GM12878 (cell line): ENCODE measurements around the gene CLC. TPM values are rescaled to one million over a fixed set of nuclear protein-coding genes. Genes with fewer than 3 reads are reported as not detected.
A peak's percentile ranks its signal among the peaks of the same experiment; 100 is the strongest.

Experiments used
- BCL11A ChIP-seq: IDR thresholded peaks from 2 replicates; pipeline ENCODE4 v1.6.1; 2011; ENCODE audit warnings: low read depth, low read length
- BRCA1 ChIP-seq: IDR thresholded peaks from 2 replicates; pipeline ENCODE4 v1.6.1; 2011; ENCODE audit warnings: low read depth, low read length, improper control_type of control experiment
- EGR1 ChIP-seq, 2 experiments: IDR thresholded peaks; 1 replicate in 1 of 2; 2 replicates in 1 of 2; pipeline ENCODE4 v1.6.1; 2011 to 2012; ENCODE audit warnings: low read depth in 2 of 2, low read length in 2 of 2, borderline replicate concordance in 1 of 2, mild to moderate bottlenecking in 1 of 2, moderate library complexity in 1 of 2
- HCFC1 ChIP-seq: fragments of 150-350 bp; IDR thresholded peaks from 2 replicates; pipeline ENCODE4 v1.6.1; 2014; ENCODE audit warnings: low read length
- HDAC2 ChIP-seq: fragments of 200-600 bp; sonication (generic); IDR thresholded peaks from 2 replicates; pipeline ENCODE4 v1.6.1; 2017
- MEF2A ChIP-seq: IDR thresholded peaks from 2 replicates; pipeline ENCODE4 v1.6.1; 2011; ENCODE audit warnings: low read depth, mild to moderate bottlenecking, low read length, moderate library complexity; ENCODE audit not compliant: insufficient read depth
- MLLT1 ChIP-seq: fragments of 450-650 bp; IDR thresholded peaks from 2 replicates; pipeline ENCODE4 v1.6.1; 2016; ENCODE audit warnings: mild to moderate bottlenecking
- MYB ChIP-seq: fragments of 150-350 bp; IDR thresholded peaks from 2 replicates; pipeline ENCODE4 v1.6.1; 2014; ENCODE audit warnings: mild to moderate bottlenecking, low read depth, low read length, borderline replicate concordance
- NBN ChIP-seq: fragments of 450-650 bp; IDR thresholded peaks from 2 replicates; pipeline ENCODE4 v1.6.1; 2016
- NFYB ChIP-seq: IDR thresholded peaks from 2 replicates; pipeline ENCODE4 v1.6.1; 2011; ENCODE audit warnings: low read depth, mild to moderate bottlenecking, low read length, improper control_type of control experiment, moderate library complexity; ENCODE audit not compliant: insufficient read depth
- NR2C1 ChIP-seq: fragments of 450-650 bp; IDR thresholded peaks from 2 replicates; pipeline ENCODE4 v1.6.1; 2017; ENCODE audit warnings: antibody characterized with exemption, mild to moderate bottlenecking, moderate library complexity
- POLR2A ChIP-seq: IDR thresholded peaks from 2 replicates; pipeline ENCODE4 v1.6.1; 2011; ENCODE audit warnings: low read depth, mild to moderate bottlenecking, low read length
- PRDM15 ChIP-seq: fragments of 450-650 bp; formaldehyde crosslinking; IDR thresholded peaks from 2 replicates; pipeline ENCODE4 v1.4.0; 2020; ENCODE audit warnings: mild to moderate bottlenecking, moderate library complexity
- RBBP5 ChIP-seq: fragments of 200-600 bp; sonication (generic); conservative IDR thresholded peaks from 2 replicates; pipeline ENCODE4 v1.6.1; 2016
- REST ChIP-seq: IDR thresholded peaks from 2 replicates; pipeline ENCODE4 v1.6.1; 2012; ENCODE audit warnings: mild to moderate bottlenecking, low read depth, low read length
- RFX5 ChIP-seq: IDR thresholded peaks from 2 replicates; pipeline ENCODE4 v1.6.1; 2011; ENCODE audit warnings: low read depth, low read length, improper control_type of control experiment
- SMAD1 ChIP-seq: fragments of 450-650 bp; IDR thresholded peaks from 2 replicates; pipeline ENCODE4 v1.6.1; 2018; ENCODE audit warnings: mild to moderate bottlenecking, low read depth; ENCODE audit not compliant: partially characterized antibody
- TBL1XR1 ChIP-seq: IDR thresholded peaks from 2 replicates; pipeline ENCODE4 v1.6.1; 2012; ENCODE audit warnings: low read depth, low read length, improper control_type of control experiment
- TCF3 ChIP-seq: IDR thresholded peaks from 2 replicates; pipeline ENCODE4 v1.6.1; 2012; ENCODE audit warnings: low read depth, mild to moderate bottlenecking, low read length, borderline replicate concordance; ENCODE audit not compliant: insufficient read depth
- ZBTB33 ChIP-seq: fragments of 450-650 bp; IDR thresholded peaks from 2 replicates; pipeline ENCODE4 v1.6.1; 2017; ENCODE audit warnings: mild to moderate bottlenecking
- polyA plus RNA-seq, 11 experiments: library from polyadenylated mRNA; depleted of rRNA in 4 of 11; unstranded in 6 of 11; stranded (reverse) in 5 of 11; fragments of >200 nt; fragmentation: Nextera tagmentation in 4 of 11; fragmentation: Illumina TruSeq in 1 of 11; extraction: Ambion mirVana in 4 of 11; extraction: Trizol in 1 of 11; gene quantifications; 1 replicate in 1 of 11; 2 replicates in 10 of 11; pipeline versions ENCODE4 v1.2.1 to v1.2.3, GENCODE V29; 2011 to 2016; ENCODE audit warnings: inconsistent platforms in 2 of 11, missing spikeins in 2 of 11, low read depth in 1 of 11
- total RNA-seq, 4 experiments: library from RNA; depleted of rRNA in 3 of 4; stranded (reverse); fragments of >200 nt in 3 of 4; fragmentation: Illumina TruSeq in 1 of 4; extraction: Trizol in 1 of 4; gene quantifications; 2 replicates each; pipeline versions ENCODE4 v1.2.1 to v1.2.3, GENCODE V29; 2013 to 2021

The CLC gene
- total and polyA plus RNA-seq, 10 of the 15 experiments (the other 5 are each of a cell fraction or from before 2014, with no cell fraction given) = 0.18 to 0.36 (median 0.29) TPM; not detected in 4

GRCh38 chr19:39704181-39705044, 33.4 kb downstream of the CLC start, which contains the start of gene LGALS14 (continued):
- 0 out of 2 replicates have a peak, but pooled peaks have one; percentile 31 for TF ChIP-seq TCF3
- TF ChIP-seq TBL1XR1 = no peak
- no peak for TF ChIP-seq NFYB
- TF ChIP-seq HDAC2 = no peak
- TF ChIP-seq RBBP5 = no peak
- TF ChIP-seq SMAD1 = peak; percentile 95
- TF ChIP-seq REST = no peak
- TF ChIP-seq MEF2A = no peak
- TF ChIP-seq BRCA1 = no peak
- TF ChIP-seq ZBTB33 = no peak
- no peak for TF ChIP-seq HCFC1
- peak; percentile 62 for TF ChIP-seq POLR2A
- TF ChIP-seq EGR1 (IDR thresholded peaks at IDR 0.05; ENCODE audit: borderline replicate concordance in 1 of 2, low read depth in 2 of 2, low read length in 2 of 2) = no peak
- TF ChIP-seq RFX5 = no peak
- no peak; the same call in 1 of the 2 replicates for TF ChIP-seq BCL11A
- no peak for TF ChIP-seq PRDM15
- TF ChIP-seq NR2C1 = no peak
- TF ChIP-seq MYB = no peak
- TF ChIP-seq MLLT1 = 0 out of 2 replicates have a peak, but pooled peaks have one; percentile 45
- peak; percentile 82 for TF ChIP-seq NBN
